HG02970 (cell line): ENCODE measurements around the gene TMEM14B.
"Not testable (repeated sequence)": the region's sequence is repeated elsewhere in the genome, so short reads cannot be mapped to it uniquely, and the experiment has no call there.

Source experiments
- ATAC-seq: cut with Tn5 transposase; IDR thresholded peaks from one replicate; pipeline ENCODE4 v1.9.1; 2021; ENCODE audit warnings: mild to moderate bottlenecking, moderate library complexity, moderate number of reproducible peaks; ENCODE audit not compliant: unreplicated experiment, low FRiP score

Gene TMEM14B

DNA sequence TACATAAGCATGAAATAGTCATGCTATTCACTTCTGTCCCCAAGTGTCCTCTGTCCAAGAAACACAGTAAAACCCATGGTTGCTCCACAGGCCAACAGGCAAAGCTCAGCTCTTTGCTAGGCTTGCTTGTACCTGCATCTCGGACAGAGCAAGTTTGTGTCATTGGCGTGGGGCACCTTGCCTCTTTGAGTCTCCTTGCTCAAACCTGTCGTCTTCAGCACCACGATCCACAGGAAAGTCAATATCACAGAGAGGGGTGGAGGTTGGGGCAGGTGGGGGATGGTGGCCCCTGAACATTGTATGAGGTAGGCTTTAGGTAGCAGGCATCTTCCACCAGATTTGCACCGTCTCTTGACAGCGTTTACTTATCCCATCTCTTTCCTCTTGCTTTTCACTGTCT, 4.1 kb upstream of the TMEM14B start:
- no peak for ATAC-seq

- no peak for ATAC-seq
These were observed 2.5 kb upstream of the TMEM14B start for GRCh38 chr6:10745116-10745515.

- no peak for ATAC-seq
These were observed 722 bp upstream of the TMEM14B start for GRCh38 chr6:10746915-10747250.

DNA sequence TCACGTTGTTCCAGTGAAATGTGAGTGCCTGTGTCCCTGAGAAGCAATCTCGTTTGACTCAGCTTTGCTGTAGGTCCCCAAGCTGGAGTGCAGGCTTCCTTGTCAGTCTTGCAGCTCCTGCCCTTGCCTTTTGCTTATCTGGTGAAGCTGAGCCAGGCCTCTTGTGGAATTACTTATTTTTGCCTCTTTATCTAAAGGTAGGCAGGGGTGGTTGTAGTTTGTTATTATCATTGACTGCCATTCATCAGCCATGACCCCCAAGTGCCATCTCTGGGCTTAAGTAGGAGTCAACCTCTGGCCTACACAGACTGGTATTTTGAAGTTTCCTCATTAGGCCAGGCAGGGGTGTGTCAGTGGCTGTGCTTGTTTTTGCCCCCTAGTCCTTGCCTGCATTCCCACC, 2.1 kb downstream of the TMEM14B start:
- ATAC-seq, result no peak

DNA sequence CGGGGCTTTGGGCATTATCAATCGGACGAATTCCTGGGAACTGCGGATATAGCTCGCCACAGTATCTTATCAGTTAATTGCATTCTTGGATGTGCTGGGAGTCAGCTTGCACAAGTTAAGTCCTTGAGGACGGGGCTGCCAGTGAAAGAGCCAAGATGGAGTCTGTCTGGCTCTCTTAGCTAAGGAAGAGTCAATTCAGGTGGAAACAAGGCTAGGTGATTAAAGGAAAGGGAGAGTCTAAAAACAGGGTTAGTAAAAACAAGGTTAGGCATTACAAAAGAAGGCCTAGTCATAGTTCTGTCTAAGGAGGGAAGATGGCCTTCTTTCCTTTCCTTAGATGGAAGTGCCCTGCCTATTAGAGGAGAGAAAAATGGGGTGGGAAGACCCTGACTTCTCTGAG, 3.0 kb downstream of the TMEM14B start:
- ATAC-seq, result not testable (repeated sequence)

GRCh38 chr6:10751757-10752156, 4.2 kb downstream of the TMEM14B start:
- ATAC-seq, result not testable (repeated sequence)

DNA sequence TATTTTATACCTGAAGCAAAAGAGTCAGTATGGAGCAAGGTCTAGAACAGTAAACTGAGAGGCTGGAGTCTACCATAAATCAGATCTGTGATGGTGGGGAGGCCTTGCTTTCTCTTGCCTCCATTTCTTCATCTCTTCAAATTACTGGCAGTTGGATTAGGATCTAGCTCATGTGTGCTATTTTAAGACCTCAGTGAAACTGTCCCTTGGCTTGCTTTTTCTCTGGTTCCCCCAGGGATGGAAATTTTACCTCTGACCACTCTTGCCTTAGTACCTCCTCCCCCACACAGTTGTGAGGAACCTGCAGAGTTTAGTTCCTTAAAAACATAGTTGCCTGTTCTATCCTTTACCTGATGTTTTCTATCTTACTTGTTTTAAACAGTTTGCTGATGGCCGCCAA, 8.5 kb downstream of the TMEM14B start:
- ATAC-seq, result no peak

DNA sequence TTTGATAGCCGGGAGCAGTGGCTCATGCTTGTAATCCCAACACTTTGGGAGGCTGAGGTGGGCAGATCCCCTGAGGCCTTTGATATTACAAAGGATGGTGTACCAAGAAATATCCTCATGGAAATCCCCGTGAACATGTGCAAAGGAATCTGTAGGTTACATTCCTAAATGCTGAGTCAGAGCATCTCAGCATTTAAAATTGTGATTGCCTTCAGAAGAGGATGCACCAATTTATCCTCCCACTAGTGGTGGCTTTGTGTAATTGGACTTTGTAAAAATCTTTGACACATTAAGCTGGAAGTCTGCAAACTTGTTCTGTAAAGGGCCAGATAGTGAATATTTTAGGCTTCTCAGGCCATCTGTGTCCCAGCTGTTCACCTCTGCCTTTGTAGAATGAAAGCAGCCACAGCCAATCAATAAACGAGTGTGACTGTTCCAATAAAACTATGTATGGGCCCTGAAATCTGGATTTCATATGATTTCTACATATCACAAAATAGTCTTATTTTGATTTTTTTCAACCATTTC, 11.8 kb downstream of the TMEM14B start:
- ATAC-seq, result no peak

DNA sequence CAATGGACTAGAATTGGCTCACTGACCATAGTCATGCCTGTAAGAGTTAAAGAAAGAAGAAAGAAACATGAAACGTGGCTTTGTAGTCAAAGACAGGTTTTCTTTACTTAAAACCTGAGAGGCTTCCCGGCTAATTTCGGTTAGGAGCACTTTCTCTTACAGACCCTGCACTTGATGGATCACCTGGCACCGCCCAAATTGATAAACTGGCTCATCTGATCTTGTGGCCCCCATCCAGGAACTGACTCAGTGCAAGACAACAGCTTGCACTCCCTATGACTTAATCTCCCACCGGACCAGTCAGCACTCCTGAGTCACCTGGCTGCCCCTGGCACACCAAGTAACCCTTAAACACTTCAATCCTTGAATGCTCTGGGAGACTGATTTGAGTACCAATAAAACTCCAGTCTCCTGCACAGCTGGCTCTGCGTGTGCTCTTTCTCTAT, 12.3 kb downstream of the TMEM14B start:
- no peak for ATAC-seq

DNA sequence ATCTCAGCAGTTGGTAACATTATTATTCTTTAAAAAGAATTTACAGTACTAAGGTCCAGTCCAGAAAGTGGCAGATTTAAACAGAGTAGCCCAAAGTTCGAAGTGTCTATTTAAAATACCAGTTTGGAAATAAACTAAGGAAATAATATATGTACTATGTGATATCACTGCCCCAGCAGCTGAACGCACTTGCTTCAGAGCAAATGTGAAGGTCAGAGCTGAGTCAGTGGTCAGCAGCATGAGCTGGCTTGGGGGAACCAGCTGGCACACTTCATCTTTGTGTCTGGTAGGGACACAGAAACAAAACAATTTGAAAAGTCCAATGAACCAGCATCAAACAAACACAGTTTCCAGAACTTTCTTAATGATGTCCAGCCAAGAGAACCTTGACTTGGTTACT, 15.4 kb downstream of the TMEM14B start:
- ATAC-seq, result no peak

GRCh38 chr6:10769419-10769818, 21.8 kb downstream of the TMEM14B start:
- no peak for ATAC-seq

DNA sequence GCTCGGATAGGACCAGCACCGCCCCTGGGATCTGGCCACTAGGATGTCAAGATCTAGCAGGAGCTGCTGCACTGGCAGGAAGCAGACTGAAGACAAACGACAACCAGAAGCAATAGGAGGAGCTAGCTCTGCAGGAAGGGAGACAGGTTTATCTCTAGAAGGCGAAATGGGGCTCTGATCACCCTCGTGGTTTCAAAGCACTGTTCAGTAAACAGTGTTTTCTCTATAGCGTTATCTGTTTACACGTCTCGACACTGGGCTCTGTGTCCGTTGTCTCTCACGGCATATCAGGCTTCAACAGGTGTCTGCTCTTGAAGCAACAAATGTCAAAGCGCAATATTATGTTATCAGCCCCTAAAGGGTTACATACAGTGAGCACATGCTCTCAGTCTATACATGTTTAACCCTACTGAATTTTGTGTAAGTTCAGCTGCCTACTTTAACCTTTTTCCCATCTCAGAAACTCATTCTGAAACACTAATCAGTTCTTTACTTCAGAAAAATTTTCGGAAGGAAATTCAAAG, 23.8 kb downstream of the TMEM14B start:
- no peak for ATAC-seq

- no peak for ATAC-seq
These were observed 30.6 kb downstream of the TMEM14B start for GRCh38 chr6:10778230-10778629.

DNA sequence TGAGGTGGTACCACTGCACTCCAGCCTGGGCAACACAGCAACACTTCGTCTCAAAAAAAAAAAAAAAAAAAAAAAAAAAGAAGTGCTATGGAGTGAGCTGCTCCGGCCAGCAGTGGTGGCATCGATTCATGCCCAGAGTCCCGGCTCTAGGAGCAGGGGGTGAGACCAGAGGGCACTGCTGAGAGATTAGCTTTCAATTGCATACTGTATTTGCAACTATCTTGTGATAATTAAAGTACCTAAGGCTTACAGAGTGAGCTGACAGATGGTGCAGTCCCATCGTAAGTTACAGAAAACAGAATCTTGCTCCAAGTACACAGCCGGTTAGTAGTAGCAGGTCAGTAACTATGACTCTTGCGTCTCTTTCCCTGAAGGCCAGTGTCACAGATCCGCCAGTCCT, 31.5 kb downstream of the TMEM14B start:
- no peak for ATAC-seq

DNA sequence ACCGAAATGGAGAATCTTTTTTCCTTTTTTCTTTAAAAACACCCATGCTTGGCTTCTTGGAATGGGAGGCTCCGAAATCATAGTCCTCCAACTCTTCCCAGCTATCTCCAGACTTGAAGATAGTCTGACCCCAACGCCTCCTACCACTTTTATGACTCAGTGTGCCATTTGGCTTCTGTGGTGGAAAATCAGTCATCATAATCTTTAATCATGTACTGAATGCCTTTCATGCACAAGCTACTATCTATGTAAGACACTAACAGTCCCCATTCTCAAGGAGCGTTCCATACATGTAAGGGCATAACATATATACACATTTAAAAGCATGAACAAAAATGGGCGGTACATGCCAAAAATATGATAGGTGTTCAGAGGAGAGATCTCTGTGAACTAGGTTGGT, 44.1 kb downstream of the TMEM14B start:
- ATAC-seq, result no peak

DNA sequence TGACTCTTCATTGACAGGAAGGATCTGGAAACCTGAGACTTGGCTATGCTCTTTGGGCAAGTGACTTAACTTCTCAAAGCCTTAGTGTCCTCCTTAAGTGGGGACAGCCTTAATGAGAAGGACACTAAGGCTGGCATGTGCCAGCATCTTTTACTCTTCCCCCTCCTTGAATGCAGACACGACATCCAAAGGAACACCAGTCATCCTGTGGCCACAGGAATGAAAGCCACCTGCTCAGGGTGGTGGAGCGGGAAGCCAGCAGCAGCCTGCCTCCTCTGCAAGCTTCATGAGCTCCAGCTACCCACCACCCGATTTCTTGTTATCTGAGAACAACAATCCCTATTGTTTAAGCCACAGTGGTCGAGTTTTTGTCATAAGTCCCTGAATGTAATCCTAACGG, 44.5 kb downstream of the TMEM14B start:
- no peak for ATAC-seq

GRCh38 chr6:10793035-10793434, 45.4 kb downstream of the TMEM14B start:
- ATAC-seq, result no peak

GRCh38 chr6:10793695-10794094, 46.1 kb downstream of the TMEM14B start:
- ATAC-seq, result no peak

- ATAC-seq, result no peak
These were observed 46.6 kb downstream of the TMEM14B start for GRCh38 chr6:10794239-10794638.

- ATAC-seq, result no peak
These were observed 53.2 kb downstream of the TMEM14B start for GRCh38 chr6:10800810-10801209.

GRCh38 chr6:10801224-10801848, 53.7 kb downstream of the TMEM14B start:
- no peak for ATAC-seq
